ENCODE measurements around the gene SLC37A1. TPM values are rescaled to one million over a fixed set of nuclear protein-coding genes. Genes with fewer than 3 reads are reported as not detected.

Gene SLC37A1
- total RNA-seq, 3 donors from 2014 or later (not counting 1 experiment from before 2014, with no cell fraction given): 24.8 to 25.8 (median 25.3) TPM

GRCh38 chr21:42581993-42582786, 68.5 kb downstream of the SLC37A1 start:
- Histone ChIP-seq H3K9me3 (ENCODE audit: control insufficient read depth, insufficient read depth, low read length) (no peaks in the 10 kb centered on the region), H3K27me3 (ENCODE audit: control insufficient read depth, insufficient read depth, low read length) (no peaks in the 10 kb centered on the region), H3K36me3 (ENCODE audit: control insufficient read depth, insufficient read depth, low read length) (no peaks in the 10 kb centered on the region), H3K4me1 (ENCODE audit: control insufficient read depth, insufficient read depth, low read length) (no peaks in the 10 kb centered on the region), H3K27ac (ENCODE audit: low read length) (no peak overlapping the region), H3K4me3 (ENCODE audit: low read length) (no peak overlapping the region)
- H3K9me3 Mint-ChIP-seq: no peaks in the 10 kb centered on the region
- 95% methylated on average over 15 of the region's 17 CpGs for WGBS (ENCODE audit: insufficient coverage)
- no peaks in the 10 kb centered on the region for H3K27me3 Mint-ChIP-seq (ENCODE audit: low read depth in 2 of 2)
- no peak for DNase-seq
- peaks cover 8% of the 10 kb centered on the region for H3K36me3 Mint-ChIP-seq
- H3K27ac Mint-ChIP-seq: no peak overlapping the region
- intact Hi-C loops (cut with micrococcal nuclease): no loop called here
- H3K4me1 Mint-ChIP-seq: peaks cover 0 to 5% of the 10 kb centered on the region in 2 donors
- H3K4me3 Mint-ChIP-seq: no peak overlapping the region
- TF ChIP-seq, protein P1, sequence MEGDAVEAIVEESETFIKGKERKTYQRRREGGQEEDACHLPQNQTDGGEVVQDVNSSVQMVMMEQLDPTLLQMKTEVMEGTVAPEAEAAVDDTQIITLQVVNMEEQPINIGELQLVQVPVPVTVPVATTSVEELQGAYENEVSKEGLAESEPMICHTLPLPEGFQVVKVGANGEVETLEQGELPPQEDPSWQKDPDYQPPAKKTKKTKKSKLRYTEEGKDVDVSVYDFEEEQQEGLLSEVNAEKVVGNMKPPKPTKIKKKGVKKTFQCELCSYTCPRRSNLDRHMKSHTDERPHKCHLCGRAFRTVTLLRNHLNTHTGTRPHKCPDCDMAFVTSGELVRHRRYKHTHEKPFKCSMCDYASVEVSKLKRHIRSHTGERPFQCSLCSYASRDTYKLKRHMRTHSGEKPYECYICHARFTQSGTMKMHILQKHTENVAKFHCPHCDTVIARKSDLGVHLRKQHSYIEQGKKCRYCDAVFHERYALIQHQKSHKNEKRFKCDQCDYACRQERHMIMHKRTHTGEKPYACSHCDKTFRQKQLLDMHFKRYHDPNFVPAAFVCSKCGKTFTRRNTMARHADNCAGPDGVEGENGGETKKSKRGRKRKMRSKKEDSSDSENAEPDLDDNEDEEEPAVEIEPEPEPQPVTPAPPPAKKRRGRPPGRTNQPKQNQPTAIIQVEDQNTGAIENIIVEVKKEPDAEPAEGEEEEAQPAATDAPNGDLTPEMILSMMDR (IDR thresholded peaks at IDR 0.05): no peak
- no peak for ATAC-seq

- DNase-seq (no peak), ATAC-seq (no peak)
- peaks cover under 1% of the 10 kb centered on the region for H3K36me3 Mint-ChIP-seq
- Histone ChIP-seq H3K4me1 (ENCODE audit: control insufficient read depth, insufficient read depth, low read length) (no peaks in the 10 kb centered on the region), H3K9me3 (ENCODE audit: control insufficient read depth, insufficient read depth, low read length) (no peaks in the 10 kb centered on the region), H3K27ac (ENCODE audit: low read length) (no peak overlapping the region), H3K4me3 (ENCODE audit: low read length) (no peak overlapping the region), H3K27me3 (ENCODE audit: control insufficient read depth, insufficient read depth, low read length) (no peaks in the 10 kb centered on the region), H3K36me3 (ENCODE audit: control insufficient read depth, insufficient read depth, low read length) (no peaks in the 10 kb centered on the region)
- WGBS (ENCODE audit: insufficient coverage): 90% methylated on average over 22 of the region's 22 CpGs
- intact Hi-C loops (cut with micrococcal nuclease): no loop called here
- no peak overlapping the region for H3K27ac Mint-ChIP-seq
- no peak overlapping the region for H3K4me3 Mint-ChIP-seq
- H3K9me3 Mint-ChIP-seq: no peaks in the 10 kb centered on the region
- H3K4me1 Mint-ChIP-seq: peaks cover 0 to 5% of the 10 kb centered on the region in 2 donors
- H3K27me3 Mint-ChIP-seq (ENCODE audit: low read depth in 2 of 2): no peaks in the 10 kb centered on the region
- TF ChIP-seq, protein P1 (IDR thresholded peaks at IDR 0.05): no peak
Observed at GRCh38 chr21:42582787-42583476, 69.3 kb downstream of the SLC37A1 start.

DNA sequence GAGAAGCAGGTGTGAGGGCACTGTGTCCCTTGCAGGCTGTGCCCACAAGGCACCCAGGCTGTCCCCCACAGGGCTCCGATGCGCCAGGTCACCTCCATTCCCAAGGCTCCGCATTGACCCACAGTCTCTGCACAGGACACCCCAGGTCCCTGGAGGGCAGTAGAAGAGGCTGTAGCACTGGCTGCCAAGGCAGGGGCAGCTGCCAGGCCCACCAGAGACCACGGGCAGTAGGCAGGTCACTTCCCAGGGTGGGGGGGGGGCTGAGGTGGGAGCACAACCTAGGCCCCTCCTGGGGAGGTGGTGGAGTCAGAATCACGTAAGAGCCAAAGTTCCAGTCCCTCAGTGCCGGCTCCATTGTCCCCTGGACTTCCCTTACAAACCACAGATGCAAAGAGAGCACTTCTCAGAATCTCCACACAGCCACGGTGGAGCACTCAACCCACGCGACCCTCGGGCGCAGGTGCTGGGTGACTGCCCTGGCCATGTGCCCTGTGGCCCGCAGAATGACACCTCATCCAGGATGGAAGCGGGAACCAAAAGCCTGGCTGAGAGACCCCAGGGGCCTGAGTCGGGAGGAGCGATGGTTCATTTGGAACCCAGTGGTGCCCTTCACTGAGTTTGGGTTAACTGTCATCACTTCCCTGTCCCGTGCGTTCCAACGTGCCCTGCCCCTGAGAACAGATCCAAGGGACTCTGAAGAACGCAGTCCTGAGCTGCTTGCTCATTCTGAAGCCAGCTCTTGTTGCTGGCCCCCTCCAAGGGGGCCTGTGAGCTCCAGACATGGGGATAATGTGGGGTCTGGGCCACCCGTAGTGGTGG, 70.0 kb downstream of the SLC37A1 start:
- H3K9me3 Mint-ChIP-seq: no peaks in the 10 kb centered on the region
- DNase-seq: no peak

More for the DNA sequence above, 70.0 kb downstream of the SLC37A1 start:
- no peaks in the 10 kb centered on the region for H3K9me3 ChIP-seq (ENCODE audit: control insufficient read depth, insufficient read depth, low read length)
- intact Hi-C loops (cut with micrococcal nuclease): no loop called here
- peaks cover 0 to 5% of the 10 kb centered on the region in 2 donors for H3K4me1 Mint-ChIP-seq
- H3K4me1 ChIP-seq (ENCODE audit: control insufficient read depth, insufficient read depth, low read length): no peaks in the 10 kb centered on the region
- no peak for ATAC-seq
- no peaks in the 10 kb centered on the region for H3K27me3 Mint-ChIP-seq (ENCODE audit: low read depth in 2 of 2)
- H3K36me3 ChIP-seq (ENCODE audit: control insufficient read depth, insufficient read depth, low read length): no peaks in the 10 kb centered on the region
- no peaks in the 10 kb centered on the region for H3K36me3 Mint-ChIP-seq
- H3K4me3 ChIP-seq (ENCODE audit: low read length): no peak overlapping the region
- no peak overlapping the region for H3K27ac ChIP-seq (ENCODE audit: low read length)
- H3K4me3 Mint-ChIP-seq: no peak overlapping the region
- no peaks in the 10 kb centered on the region for H3K27me3 ChIP-seq (ENCODE audit: control insufficient read depth, insufficient read depth, low read length)
- no peak overlapping the region for H3K27ac Mint-ChIP-seq
- WGBS (ENCODE audit: insufficient coverage): 88% methylated on average over 20 of the region's 20 CpGs
- TF ChIP-seq, protein P1 (IDR thresholded peaks at IDR 0.05): no peak
